K562 (cell line): ENCODE measurements around the gene TRAF1. TPM values are rescaled to one million over a fixed set of nuclear protein-coding genes. Genes with fewer than 3 reads are reported as not detected.

Experiments used
- ATAC-seq: fragments of 200-7000 bp; cut with Tn5 transposase; 3 replicates; pipeline ENCODE4 v1.9.1; 2020; ENCODE audit warnings: moderate library complexity
- BruUV-seq: library from RNA; stranded (reverse); fragments of 400-500 nt; replicated peaks from 2 replicates; lab custom pipeline; 2021; lab: Mats Ljungman, UMichigan
- CTCF ChIA-PET: fragments of 300-600 bp; formaldehyde crosslinking; extraction: SDS; loops from one replicate; lab custom pipeline; 2021; ENCODE audit warnings: low intra/inter-chr PET ratio; lab: Yijun Ruan, JAX
- POLR2A ChIA-PET: fragments of 300-600, 350-650 bp; sonication (Branson Sonifier 250); formaldehyde crosslinking; extraction: SDS; loops from one replicate; lab custom pipeline; 2021; ENCODE audit warnings: antibody characterized with exemption, inconsistent platforms; lab: Yijun Ruan, JAX
- DNase-seq, 4 experiments: peaks; one replicate each; pipeline versions ENCODE4 v3.0.0 to v3.0.0-alpha.2; 2011 to 2018; ENCODE audit warnings: low spot score in 3 of 4, mixed read lengths in 3 of 4; ENCODE audit errors: extremely low read depth in 1 of 4
- FAIRE-seq: peaks from 2 replicates; lab custom pipeline; 2011; peaks lifted over from hg19 to GRCh38; lab: Jason Lieb, UNC
- H2AFZ ChIP-seq: 2 replicates; pipeline ENCODE4 v1.6.0; 2011; ENCODE audit warnings: low read depth, low read length, control low read depth, inconsistent platforms
- H3K27ac ChIP-seq: fragments of 200-600 bp; 3 replicates; pipeline ENCODE4 v1.8.0; 2011; ENCODE audit warnings: low read depth, mild to moderate bottlenecking, control low read depth, inconsistent platforms, low read length, moderate library complexity, mixed read lengths; ENCODE audit errors: extremely low read depth
- H3K27me3 ChIP-seq, 2 experiments: fragments of 300-600 bp in 1 of 2; 2 replicates in 1 of 2; 3 replicates in 1 of 2; pipeline versions ENCODE4 v1.6.0 to v1.8.0; 2011; ENCODE audit warnings: inconsistent platforms in 2 of 2, low read length in 2 of 2, mild to moderate bottlenecking in 1 of 2, mixed read lengths in 1 of 2, moderate library complexity in 1 of 2; ENCODE audit not compliant: control insufficient read depth in 2 of 2, insufficient read depth in 2 of 2
- H3K36me3 ChIP-seq: fragments of 300-600 bp; 3 replicates; pipeline ENCODE4 v1.8.0; 2011; ENCODE audit warnings: mild to moderate bottlenecking, low read length, inconsistent platforms; ENCODE audit not compliant: control insufficient read depth, insufficient read depth
- H3K4me1 ChIP-seq, 2 experiments: fragments of 200-600 bp in 1 of 2; replicated peaks in 1 of 2; 2 replicates in 1 of 2; 3 replicates in 1 of 2; pipeline versions ENCODE4 v1.5.1 to v1.8.0; 2011; ENCODE audit warnings: inconsistent platforms in 2 of 2, low read length in 2 of 2, mild to moderate bottlenecking in 1 of 2, mixed read lengths in 1 of 2, moderate library complexity in 1 of 2; ENCODE audit not compliant: control insufficient read depth in 2 of 2, insufficient read depth in 2 of 2
- H3K4me2 ChIP-seq: 2 replicates; pipeline ENCODE4 v1.6.1; 2011; ENCODE audit warnings: low read length, control low read depth, inconsistent platforms, mixed read lengths; ENCODE audit not compliant: insufficient read depth
- H3K4me3 ChIP-seq: fragments of 200-600 bp; sonication (generic), shearing (Covaris generic); 2 replicates; pipeline ENCODE4 v1.5.1; 2016; ENCODE audit warnings: control low read depth, inconsistent platforms
- H3K79me2 ChIP-seq: fragments of 200-600 bp; 3 replicates; pipeline ENCODE4 v1.8.0; 2011; ENCODE audit warnings: low read length, inconsistent platforms; ENCODE audit not compliant: control insufficient read depth, insufficient read depth
- H3K9ac ChIP-seq, 2 experiments: 2 replicates each; pipeline versions ENCODE4 v1.6.0 to v1.6.1; 2011; ENCODE audit warnings: low read depth in 2 of 2, low read length in 2 of 2, control low read depth in 1 of 2, inconsistent platforms in 1 of 2, mild to moderate bottlenecking in 1 of 2, mixed read lengths in 1 of 2; ENCODE audit not compliant: insufficient read depth in 1 of 2
- H3K9me1 ChIP-seq: one replicate; pipeline ENCODE4 v1.6.0; 2011; ENCODE audit warnings: inconsistent platforms, mild to moderate bottlenecking, low read length, moderate library complexity; ENCODE audit not compliant: control insufficient read depth, insufficient read depth
- H3K9me3 ChIP-seq: replicated peaks from 2 replicates; pipeline ENCODE4 v1.5.1; 2011; ENCODE audit warnings: low read depth, low read length, inconsistent platforms; ENCODE audit not compliant: control insufficient read depth, insufficient read depth
- H4K20me1 ChIP-seq: replicated peaks from 2 replicates; pipeline ENCODE4 v1.6.1; 2011; ENCODE audit warnings: low read length, inconsistent platforms, mixed read lengths; ENCODE audit not compliant: control insufficient read depth, insufficient read depth
- ESRRA ChIP-seq: fragments of 450-650 bp; IDR thresholded peaks from 2 replicates; pipeline ENCODE4 v1.6.1; 2014; ENCODE audit warnings: low read depth, mild to moderate bottlenecking, moderate library complexity, borderline replicate concordance
- FOXK1 ChIP-seq: sonication (generic); formaldehyde crosslinking; IDR thresholded peaks from 2 replicates; pipeline ENCODE4 v1.8.0; 2022; ENCODE audit warnings: missing genetic modification reagents, mild to moderate bottlenecking, borderline replicate concordance
- GTF2E2 ChIP-seq: fragments of 200-800 bp; sonication (Bioruptor generic); IDR thresholded peaks from 2 replicates; pipeline ENCODE4 v1.6.1; 2016; ENCODE audit warnings: missing genetic modification characterization, missing compliant biosample characterization
- KDM1A ChIP-seq, 2 experiments: fragments of 450-650 bp; IDR thresholded peaks; 2 replicates each; pipeline ENCODE4 v1.6.1; 2016; ENCODE audit warnings: mild to moderate bottlenecking in 2 of 2
- MEIS2 ChIP-seq: fragments of 450-650 bp; IDR thresholded peaks from 2 replicates; pipeline ENCODE4 v1.6.1; 2014; ENCODE audit warnings: mild to moderate bottlenecking; ENCODE audit not compliant: partially characterized antibody
- RAD21 ChIP-seq, 2 experiments: fragments of 250-450 bp in 1 of 2; fragments of 450-650 bp in 1 of 2; sonication (Bioruptor Pico) in 1 of 2; formaldehyde crosslinking in 1 of 2; IDR thresholded peaks in 1 of 2; conservative IDR thresholded peaks in 1 of 2; 2 replicates each; pipeline versions ENCODE4 v1.4.0 to v1.8.0; 2020 to 2022; ENCODE audit warnings: mild to moderate bottlenecking in 2 of 2, moderate library complexity in 1 of 2
- RBM25 ChIP-seq: fragments of 200-400 bp; formaldehyde crosslinking; IDR thresholded peaks from 2 replicates; pipeline ENCODE4 v1.6.1; 2018; ENCODE audit warnings: low read length, low read depth, moderate library complexity; ENCODE audit not compliant: severe bottlenecking
- ZNF324 ChIP-seq: fragments of 250-450 bp; sonication (Bioruptor Pico); IDR thresholded peaks from 2 replicates; pipeline ENCODE4 v1.4.0; 2020; ENCODE audit warnings: mild to moderate bottlenecking
- ZNF764 ChIP-seq: fragments of 250-450 bp; sonication (Bioruptor Pico); IDR thresholded peaks from 2 replicates; pipeline ENCODE4 v1.4.0; 2020; ENCODE audit warnings: low read depth, mild to moderate bottlenecking, moderate library complexity
- ZNF830 ChIP-seq: fragments of 250-450 bp; sonication (Bioruptor Pico); IDR thresholded peaks from 2 replicates; pipeline ENCODE4 v1.5.0; 2021; ENCODE audit warnings: mild to moderate bottlenecking
- WGBS: fragments of 100-300 bp; shearing (Covaris generic); methylation state at CpG from one replicate; pipeline ENCODE4 v1.1.6; 2016; ENCODE audit warnings: low coverage, mixed read lengths; ENCODE audit not compliant: insufficient coverage; ENCODE audit errors: missing lambda C conversion rate; 5-methylcytosine and 5-hydroxymethylcytosine counted together
- in situ Hi-C: fragments of 300-500 bp; cut with MboI; formaldehyde crosslinking; loops from 4 replicates; pipeline ENCODE4 v1.15.0; 2018; ENCODE audit warnings: inconsistent platforms, mixed read lengths
- intact Hi-C: fragments of 100-400 bp; cut with micrococcal nuclease; formaldehyde crosslinking; loops from 2 replicates; pipeline ENCODE4 v1.14.2; 2022
- polyA plus RNA-seq, 8 experiments: library from polyadenylated mRNA; depleted of rRNA in 4 of 8; stranded (reverse) in 5 of 8; unstranded in 3 of 8; fragments of >200 nt; fragmentation: Nextera tagmentation in 2 of 8; fragmentation: Illumina TruSeq in 1 of 8; extraction: Ambion mirVana in 2 of 8; extraction: Trizol in 1 of 8; gene quantifications; 2 replicates each; pipeline versions ENCODE4 v1.2.1 to v1.2.3, GENCODE V29; 2011 to 2014; ENCODE audit warnings: inconsistent platforms in 1 of 8, missing spikeins in 1 of 8
- total RNA-seq, 7 experiments: library from RNA; depleted of rRNA in 6 of 7; stranded (reverse); fragments of >200 nt in 6 of 7; fragmentation: Illumina TruSeq in 2 of 7; extraction: Trizol in 2 of 7; gene quantifications; 2 replicates each; pipeline versions ENCODE4 v1.2.1 to v1.2.3, GENCODE V29; 2011 to 2021; ENCODE audit warnings: low replicate concordance in 1 of 7
- TF ChIP-seq, protein P1 (sequence below): fragments of 250-450 bp; sonication (Bioruptor Pico); IDR thresholded peaks from 2 replicates; pipeline ENCODE4 v1.8.0; 2022; ENCODE audit warnings: moderate library complexity, mild to moderate bottlenecking, inconsistent platforms
- TF ChIP-seq, protein P2 (sequence below): fragments of 250-450 bp; sonication (Bioruptor Pico); IDR thresholded peaks from 2 replicates; pipeline ENCODE4 v1.9.0; 2021; ENCODE audit warnings: mild to moderate bottlenecking

TRAF1 gene
- total and polyA plus RNA-seq, 9 of the 15 experiments (the other 6 are each of a cell fraction or from before 2014, with no cell fraction given): 0.01 to 1.1 (median 0.04) TPM; not detected in 2

DNA sequence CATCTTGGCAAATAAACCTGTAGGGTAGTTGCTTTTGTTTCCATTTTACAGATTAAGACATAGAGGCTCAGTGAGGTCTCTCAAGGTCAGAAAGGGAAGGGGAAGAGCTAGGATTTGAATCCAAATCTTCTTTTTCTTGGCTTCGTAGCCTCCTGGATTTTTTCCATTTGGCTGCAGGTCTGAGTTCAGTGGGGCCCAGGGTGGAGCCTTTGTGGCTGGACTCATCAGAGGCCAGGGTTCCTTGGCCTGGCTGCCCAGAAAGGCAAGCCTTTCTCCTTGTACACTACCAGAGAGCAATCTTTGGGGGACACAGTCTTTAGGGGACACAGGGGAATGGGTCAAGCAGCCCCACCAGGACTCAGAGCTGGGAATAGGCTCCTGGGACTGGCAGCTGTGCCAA lies 10.5 kb upstream of the TRAF1 start:
- no peak overlapping the region for H3K27ac ChIP-seq

DNA sequence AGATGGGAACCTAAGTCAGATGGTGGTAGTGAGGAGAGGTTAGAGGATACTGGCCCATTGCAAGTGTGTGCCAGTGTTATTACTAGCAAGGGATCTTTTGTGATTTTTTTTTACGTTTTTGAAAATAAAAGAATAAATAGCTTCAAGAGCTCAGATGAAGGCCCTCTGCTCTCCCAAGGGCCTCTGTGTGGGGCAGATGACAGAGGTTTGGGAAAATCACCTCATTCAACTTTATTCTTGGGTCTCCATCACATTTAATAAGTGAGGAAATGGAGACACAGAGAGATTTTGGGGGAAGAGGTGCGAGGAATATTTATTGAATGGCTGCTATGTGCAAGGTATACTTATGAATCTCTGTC lies 10.1 kb upstream of the TRAF1 start:
- ATAC-seq (no peak), FAIRE-seq (no peak), DNase-seq (no peak)
- Histone ChIP-seq H3K36me3 (no peaks in the 10 kb centered on the region), H3K9me1 (no peaks in the 10 kb centered on the region), H4K20me1 (no peaks in the 10 kb centered on the region), H3K4me3 (no peak overlapping the region), H2AFZ (no peak overlapping the region), H3K4me1 (peaks cover 13 to 36% of the 10 kb centered on the region in 2 experiments), H3K4me2 (no peak overlapping the region), H3K27ac (no peak overlapping the region), H3K27me3 (peaks cover 2 to 11% of the 10 kb centered on the region in 2 experiments; a peak in 3 of 5 replicates), H3K79me2 (no peaks in the 10 kb centered on the region), H3K9ac (no peak overlapping the region), H3K9me3 (no peaks in the 10 kb centered on the region)
- 0% methylated on average over 2 of the region's 2 CpGs for WGBS
- CTCF ChIA-PET: interaction anchor here (0.9 to 2.5 kb wide), 4 partner anchors 20 to 382 kb away, joined by 3 to 12 read pairs (median 4); no protein-coding TSS in a partner anchor
- BruUV-seq: no TSS peak
- intact Hi-C loops (loop anchor here (1.0 to 10.0 kb wide), 6 partner anchors 60 to 322 kb away; partner anchors contain the start of genes PHF19 and PSMD5), in situ Hi-C loops (loop anchor here (25.0 kb wide), 1 partner anchor 324 kb away; no protein-coding TSS in a partner anchor)
- POLR2A ChIA-PET: interaction anchor here (0.6 to 1.2 kb wide), 2 partner anchors 40 to 180 kb away, joined by 3 read pairs; no protein-coding TSS in a partner anchor
- TF ChIP-seq ZNF764: no peak
- no peak for TF ChIP-seq ZNF830
- TF ChIP-seq RAD21 (CRISPR knock-in tag; conservative IDR thresholded peaks at IDR 0.05 in 1 of 2, IDR thresholded peaks at IDR 0.05 in 1 of 2): 0 out of 4 replicates have a peak, but pooled peaks of 1 of the 2 experiments have one; percentile 1
- no peak for TF ChIP-seq ZNF324
- peak; percentile 4 for TF ChIP-seq RBM25
- TF ChIP-seq KDM1A (IDR thresholded peaks at IDR 0.05): 0 out of 4 replicates have a peak, but pooled peaks of 1 of the 2 experiments have one; percentile 4
- TF ChIP-seq, protein P1, sequence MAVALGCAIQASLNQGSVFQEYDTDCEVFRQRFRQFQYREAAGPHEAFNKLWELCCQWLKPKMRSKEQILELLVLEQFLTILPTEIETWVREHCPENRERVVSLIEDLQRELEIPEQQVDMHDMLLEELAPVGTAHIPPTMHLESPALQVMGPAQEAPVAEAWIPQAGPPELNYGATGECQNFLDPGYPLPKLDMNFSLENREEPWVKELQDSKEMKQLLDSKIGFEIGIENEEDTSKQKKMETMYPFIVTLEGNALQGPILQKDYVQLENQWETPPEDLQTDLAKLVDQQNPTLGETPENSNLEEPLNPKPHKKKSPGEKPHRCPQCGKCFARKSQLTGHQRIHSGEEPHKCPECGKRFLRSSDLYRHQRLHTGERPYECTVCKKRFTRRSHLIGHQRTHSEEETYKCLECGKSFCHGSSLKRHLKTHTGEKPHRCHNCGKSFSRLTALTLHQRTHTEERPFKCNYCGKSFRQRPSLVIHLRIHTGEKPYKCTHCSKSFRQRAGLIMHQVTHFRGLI (CRISPR knock-in tag): no peak
- no peak for TF ChIP-seq MEIS2

More for the DNA sequence above, 10.5 kb upstream of the TRAF1 start:
- in situ Hi-C loops: loop anchor here (25.0 kb wide), 1 partner anchor 325 kb away; no protein-coding TSS in a partner anchor
- Histone ChIP-seq H3K4me2 (no peak overlapping the region), H2AFZ (peak overlapping the region; percentile 72; the same call in 1 of the 2 replicates), H3K4me1 (peaks cover 13 to 32% of the 10 kb centered on the region in 2 experiments), H3K9me1 (no peaks in the 10 kb centered on the region), H3K27me3 (peaks cover 2 to 11% of the 10 kb centered on the region in 2 experiments; a peak in 3 of 5 replicates), H3K36me3 (no peaks in the 10 kb centered on the region), H3K9ac (peak overlapping the region in 1 of 2 experiments; percentile 27; a peak in 1 of 4 replicates), H4K20me1 (no peaks in the 10 kb centered on the region), H3K79me2 (no peaks in the 10 kb centered on the region), H3K9me3 (no peaks in the 10 kb centered on the region), H3K4me3 (no peak overlapping the region)
- DNase-seq: no peak
- ChIA-PET CTCF (interaction anchor here (0.6 to 2.5 kb wide), 5 partner anchors 21 to 382 kb away, joined by 3 to 12 read pairs (median 3); no protein-coding TSS in a partner anchor), POLR2A (interaction anchor here (0.6 kb wide), 1 partner anchor 180 kb away, joined by 3 read pairs; no protein-coding TSS in a partner anchor)
- no TSS peak for BruUV-seq
- 75% methylated on average over 1 of the region's 1 CpG for WGBS
- intact Hi-C loops: loop anchor here (2.0 to 10.0 kb wide), 5 partner anchors 60 to 322 kb away; partner anchors contain the start of genes PHF19 and PSMD5
- no peak for FAIRE-seq
- no peak for ATAC-seq
- TF ChIP-seq, protein P2, sequence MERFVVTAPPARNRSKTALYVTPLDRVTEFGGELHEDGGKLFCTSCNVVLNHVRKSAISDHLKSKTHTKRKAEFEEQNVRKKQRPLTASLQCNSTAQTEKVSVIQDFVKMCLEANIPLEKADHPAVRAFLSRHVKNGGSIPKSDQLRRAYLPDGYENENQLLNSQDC (CRISPR knock-in tag): no peak
- TF ChIP-seq ESRRA (peak; percentile 39; the same call in 1 of the 2 replicates), GTF2E2 (tag) (peak; percentile 35; the same call in 1 of the 2 replicates), FOXK1 (no peak)
